NCI-H82 (cell line): ENCODE measurements around the gene TRPM8.

Experiments
- DNase-seq: peaks from one replicate; lab custom pipeline; 2025; lab: John Stamatoyannopoulos, UW

TRPM8 gene

GRCh38 chr2:234001380-234002160 lies 84.4 kb downstream of the TRPM8 start:
- DNase-seq, result no peak

- no peak for DNase-seq
These were observed 85.1 kb downstream of the TRPM8 start for GRCh38 chr2:234002281-234002680.

GRCh38 chr2:234003972-234004617 lies 86.9 kb downstream of the TRPM8 start:
- no peak for DNase-seq

- no peak for DNase-seq
These were observed 88.0 kb downstream of the TRPM8 start for GRCh38 chr2:234005126-234005525.

DNA sequence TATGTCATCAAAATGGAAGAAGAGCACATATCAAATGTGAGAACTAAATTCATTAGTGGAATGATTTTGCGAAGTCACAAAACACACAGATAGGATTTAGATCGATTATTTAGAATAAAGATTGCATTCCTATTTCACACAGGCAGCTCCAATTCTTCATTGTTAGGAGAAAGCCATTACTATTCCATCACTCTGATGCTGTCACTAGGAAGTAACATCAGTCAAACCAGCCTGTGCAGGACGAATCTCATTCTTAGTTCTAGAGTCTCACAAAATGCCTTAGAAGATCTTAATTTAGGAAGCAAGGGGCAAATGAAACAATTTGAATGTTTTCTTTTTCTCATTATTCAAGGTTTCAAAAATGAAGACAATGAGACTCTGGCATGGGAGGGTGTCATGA lies 89.3 kb downstream of the TRPM8 start:
- no peak for DNase-seq

GRCh38 chr2:234014427-234014826 lies 97.3 kb downstream of the TRPM8 start:
- DNase-seq, result no peak

DNA sequence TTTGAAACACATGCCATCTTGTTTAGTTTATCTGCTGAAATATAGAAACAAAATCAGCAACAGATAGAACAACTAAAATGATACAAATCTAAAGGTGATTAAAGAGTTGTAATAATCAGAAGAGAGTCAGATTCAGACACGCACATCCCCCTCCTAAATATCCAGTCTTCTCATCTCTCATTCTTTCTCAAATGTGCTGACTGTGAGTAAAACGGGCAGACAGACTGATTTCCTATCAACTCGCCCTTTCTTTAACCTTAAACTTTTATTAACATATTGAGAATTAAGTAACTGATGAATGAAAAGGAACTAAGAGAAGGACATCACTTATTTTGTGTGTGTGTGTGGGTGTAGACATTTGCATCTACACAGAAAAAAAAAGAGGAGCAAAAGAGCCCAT lies 98.7 kb downstream of the TRPM8 start:
- no peak for DNase-seq

- no peak for DNase-seq
These were observed 102.7 kb downstream of the TRPM8 start for GRCh38 chr2:234019896-234020295.

GRCh38 chr2:234020332-234020731 lies 103.2 kb downstream of the TRPM8 start:
- no peak for DNase-seq

GRCh38 chr2:234022424-234022823 lies 105.3 kb downstream of the TRPM8 start:
- no peak for DNase-seq

GRCh38 chr2:234024304-234024703 lies 107.1 kb downstream of the TRPM8 start:
- no peak for DNase-seq

DNA sequence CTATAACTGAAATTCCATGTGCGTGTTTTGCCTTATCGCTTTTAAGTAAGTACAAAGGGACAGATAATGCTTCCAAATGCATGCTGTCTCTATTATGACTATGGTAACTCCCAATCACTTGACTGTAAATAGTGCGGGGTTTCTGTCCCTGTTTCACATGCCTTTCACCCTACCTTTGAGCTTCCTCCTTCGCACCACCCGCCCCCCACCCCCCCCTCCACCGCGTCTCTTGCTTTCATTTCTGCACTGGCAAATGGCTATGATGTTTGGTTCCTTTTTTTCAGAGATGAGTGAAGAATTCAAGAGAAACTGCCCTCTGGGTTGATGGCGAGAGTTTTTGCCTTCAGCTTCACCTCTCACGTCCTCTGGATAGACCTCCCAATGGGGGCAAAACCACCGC lies 108.3 kb downstream of the TRPM8 start:
- no peak for DNase-seq

- DNase-seq, result no peak
These were observed 108.8 kb downstream of the TRPM8 start for GRCh38 chr2:234025891-234026401.

- no peak for DNase-seq
These were observed 109.6 kb downstream of the TRPM8 start for GRCh38 chr2:234026693-234027254.

- DNase-seq, result no peak
These were observed 110.5 kb downstream of the TRPM8 start for GRCh38 chr2:234027641-234028040.

GRCh38 chr2:234029150-234029733 lies 112.1 kb downstream of the TRPM8 start:
- no peak for DNase-seq

DNA sequence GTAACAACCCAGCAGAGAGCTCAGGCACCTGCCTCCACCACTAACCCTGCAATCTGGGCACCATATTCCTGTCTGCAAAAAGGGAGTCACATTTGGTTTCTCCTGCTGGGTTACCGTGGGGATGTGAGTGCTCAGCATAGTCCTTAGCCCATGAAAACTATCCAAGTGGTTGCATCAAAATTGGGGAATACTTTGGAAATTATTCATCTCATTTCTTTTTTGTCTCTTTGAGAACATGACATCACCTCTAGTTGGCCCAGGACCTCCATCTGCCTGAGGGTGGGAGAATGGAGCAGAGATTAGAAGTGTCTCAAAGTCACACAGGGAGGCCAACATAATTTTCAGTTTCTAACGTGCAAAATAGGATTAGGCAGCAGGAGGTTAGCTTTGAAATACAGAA lies 114.0 kb downstream of the TRPM8 start:
- DNase-seq, result no peak

- DNase-seq, result no peak
These were observed 115.2 kb downstream of the TRPM8 start for GRCh38 chr2:234032279-234032856.

GRCh38 chr2:234033174-234033573 lies 116.0 kb downstream of the TRPM8 start:
- DNase-seq, result no peak

DNA sequence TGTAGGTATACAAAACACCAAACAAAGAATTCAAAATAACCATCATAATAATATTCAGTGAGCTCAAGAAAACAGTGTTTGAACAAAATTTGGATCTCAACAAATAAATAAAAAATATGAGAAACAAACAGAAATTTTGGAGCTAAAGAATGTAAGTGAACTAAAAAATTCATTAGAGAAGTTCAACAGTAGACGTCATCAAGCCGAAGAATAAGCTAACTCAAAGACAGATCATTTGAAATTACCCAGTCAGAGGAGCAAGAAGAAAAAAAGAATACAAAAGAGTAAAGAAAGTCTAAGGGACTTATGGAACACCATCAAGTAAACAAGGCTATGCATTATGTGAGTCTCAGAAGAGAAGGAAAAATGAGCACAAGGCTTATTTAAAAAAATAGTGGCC lies 116.7 kb downstream of the TRPM8 start:
- DNase-seq, result no peak

- no peak for DNase-seq
These were observed 121.1 kb downstream of the TRPM8 start for GRCh38 chr2:234038076-234038802.

DNA sequence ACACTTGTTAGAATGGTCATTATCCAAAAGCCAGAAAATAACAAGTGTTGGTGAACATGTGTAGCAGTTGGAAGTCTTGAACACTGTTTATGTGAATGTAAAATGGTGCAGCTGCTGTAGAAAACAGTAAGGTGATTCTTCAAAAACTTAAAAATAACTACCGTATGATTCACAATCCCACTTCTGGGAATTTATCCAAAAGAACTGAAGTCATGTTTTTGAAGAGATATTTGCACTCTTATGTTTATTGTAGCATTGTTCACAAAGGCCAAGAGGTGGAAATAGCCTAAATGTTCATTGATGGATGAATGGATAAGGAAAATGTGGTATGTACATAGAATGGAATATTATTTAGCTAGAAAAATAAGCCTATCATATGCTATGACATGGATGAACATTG lies 127.0 kb downstream of the TRPM8 start:
- DNase-seq, result no peak
